GM12878 (cell line): ENCODE results near the gene RAP1GAP2. TPM values are rescaled to one million over a fixed set of nuclear protein-coding genes. Genes with fewer than 3 reads are reported as not detected.

Experiments used
- ATAC-seq: fragments of 200-7000 bp; cut with Tn5 transposase; 3 replicates; pipeline ENCODE4 v1.9.1; 2020; ENCODE audit warnings: mild to moderate bottlenecking, moderate library complexity
- BruUV-seq: library from RNA; stranded (reverse); fragments of 400-500 nt; replicated peaks from 2 replicates; lab custom pipeline; 2021; lab: Mats Ljungman, UMichigan
- CTCF ChIA-PET: fragments of 300-600 bp; sonication (Branson Sonifier 250); formaldehyde crosslinking; extraction: SDS; loops from one replicate; lab custom pipeline; 2021; ENCODE audit warnings: inconsistent platforms; lab: Yijun Ruan, JAX
- POLR2A ChIA-PET: fragments of 350-600 bp; formaldehyde crosslinking; extraction: SDS; loops from one replicate; lab custom pipeline; 2021; ENCODE audit warnings: inconsistent platforms; lab: Charles Lee
- RAD21 ChIA-PET: fragments of 300-600 bp; sonication (Branson Sonifier 250); formaldehyde crosslinking; loops from one replicate; lab custom pipeline; 2023; ENCODE audit warnings: antibody characterized with exemption; ENCODE audit not compliant: unreplicated experiment; lab: Charles Lee
- SMC1A ChIA-PET: fragments of 300-600 bp; sonication (Branson Sonifier 250); formaldehyde crosslinking; loops from one replicate; lab custom pipeline; 2023; ENCODE audit not compliant: unreplicated experiment, uncharacterized antibody; lab: Charles Lee
- DNase-seq: peaks from one replicate; pipeline ENCODE4 v3.0.0-alpha.2; 2011; ENCODE audit warnings: low read depth, low spot score
- FAIRE-seq: peaks from 3 replicates; lab custom pipeline; 2011; peaks lifted over from hg19 to GRCh38; lab: Jason Lieb, UNC
- H2AFZ ChIP-seq: 2 replicates; pipeline ENCODE4 v1.6.0; 2011; ENCODE audit warnings: low read depth, low read length, control low read depth; ENCODE audit not compliant: control insufficient read depth
- H3K27ac ChIP-seq: 2 replicates; pipeline ENCODE4 v1.5.1; 2011; ENCODE audit warnings: control low read depth; ENCODE audit not compliant: control insufficient read depth, insufficient read depth
- H3K27me3 ChIP-seq, 2 experiments: replicated peaks in 1 of 2; 2 replicates each; pipeline versions ENCODE4 v1.6.0 to v1.6.1; 2011; ENCODE audit warnings: low read length in 1 of 2; ENCODE audit not compliant: control insufficient read depth in 2 of 2, insufficient read depth in 2 of 2
- H3K36me3 ChIP-seq, 2 experiments: 2 replicates each; pipeline ENCODE4 v1.5.1; 2011; ENCODE audit warnings: low read length in 1 of 2; ENCODE audit not compliant: control insufficient read depth in 2 of 2, insufficient read depth in 2 of 2
- H3K4me1 ChIP-seq: 2 replicates; pipeline ENCODE4 v1.6.1; 2011; ENCODE audit warnings: mild to moderate bottlenecking, low read length, moderate library complexity, mixed read lengths; ENCODE audit not compliant: control insufficient read depth, insufficient read depth
- H3K4me2 ChIP-seq: 2 replicates; pipeline ENCODE4 v1.6.0; 2011; ENCODE audit warnings: control low read depth; ENCODE audit not compliant: control insufficient read depth, insufficient read depth
- H3K4me3 ChIP-seq: fragments of 200-600 bp; sonication (generic); 2 replicates; pipeline ENCODE4 v1.5.1; 2016
- H3K79me2 ChIP-seq: 2 replicates; pipeline ENCODE4 v1.6.0; 2011; ENCODE audit warnings: low read length; ENCODE audit not compliant: control insufficient read depth, insufficient read depth
- H3K9ac ChIP-seq: 2 replicates; pipeline ENCODE4 v1.8.0; 2011; ENCODE audit warnings: low read length, control low read depth, mixed read lengths; ENCODE audit not compliant: control insufficient read depth, insufficient read depth
- H3K9me3 ChIP-seq: replicated peaks from 3 replicates; pipeline ENCODE4 v1.5.1; 2011; ENCODE audit warnings: mild to moderate bottlenecking, low read length; ENCODE audit not compliant: control insufficient read depth, insufficient read depth
- H4K20me1 ChIP-seq: 2 replicates; pipeline ENCODE4 v1.6.0; 2011; ENCODE audit not compliant: control insufficient read depth, insufficient read depth
- BRCA1 ChIP-seq: IDR thresholded peaks from 2 replicates; pipeline ENCODE4 v1.6.1; 2011; ENCODE audit warnings: low read depth, low read length, improper control_type of control experiment
- HCFC1 ChIP-seq: fragments of 150-350 bp; IDR thresholded peaks from 2 replicates; pipeline ENCODE4 v1.6.1; 2014; ENCODE audit warnings: low read length
- MAX ChIP-seq: IDR thresholded peaks from 2 replicates; pipeline ENCODE4 v1.6.1; 2012; ENCODE audit warnings: low read depth, low read length, improper control_type of control experiment
- NFXL1 ChIP-seq: fragments of 450-650 bp; IDR thresholded peaks from 2 replicates; pipeline ENCODE4 v1.6.1; 2017; ENCODE audit warnings: antibody characterized with exemption, mild to moderate bottlenecking, borderline replicate concordance
- TAF1 ChIP-seq: IDR thresholded peaks from 2 replicates; pipeline ENCODE4 v1.6.1; 2011; ENCODE audit warnings: mild to moderate bottlenecking, low read depth, low read length, borderline replicate concordance
- USF2 ChIP-seq: IDR thresholded peaks from 2 replicates; pipeline ENCODE4 v1.6.1; 2011; ENCODE audit warnings: low read depth, low read length, improper control_type of control experiment, borderline replicate concordance
- WGBS: methylation state at CpG from one replicate; pipeline ENCODE4 v1.1.6; 2016; ENCODE audit warnings: low lambda C conversion rate; ENCODE audit not compliant: insufficient replicate concordance, insufficient coverage; ENCODE audit errors: missing lambda C conversion rate; 5-methylcytosine and 5-hydroxymethylcytosine counted together
- in situ Hi-C: fragments of 300-500 bp; cut with MboI; formaldehyde crosslinking; loops from 9 replicates; pipeline ENCODE4 v1.14.3; 2018; ENCODE audit warnings: mixed read lengths
- intact Hi-C: fragments of 100-400 bp; cut with micrococcal nuclease; formaldehyde crosslinking; loops from one replicate; pipeline ENCODE4 v1.14.2; 2022; ENCODE audit not compliant: unreplicated experiment
- polyA plus RNA-seq, 11 experiments: library from polyadenylated mRNA; depleted of rRNA in 4 of 11; unstranded in 6 of 11; stranded (reverse) in 5 of 11; fragments of >200 nt; fragmentation: Nextera tagmentation in 4 of 11; fragmentation: Illumina TruSeq in 1 of 11; extraction: Ambion mirVana in 4 of 11; extraction: Trizol in 1 of 11; gene quantifications; 1 replicate in 1 of 11; 2 replicates in 10 of 11; pipeline versions ENCODE4 v1.2.1 to v1.2.3, GENCODE V29; 2011 to 2016; ENCODE audit warnings: inconsistent platforms in 2 of 11, missing spikeins in 2 of 11, low read depth in 1 of 11
- total RNA-seq, 4 experiments: library from RNA; depleted of rRNA in 3 of 4; stranded (reverse); fragments of >200 nt in 3 of 4; fragmentation: Illumina TruSeq in 1 of 4; extraction: Trizol in 1 of 4; gene quantifications; 2 replicates each; pipeline versions ENCODE4 v1.2.1 to v1.2.3, GENCODE V29; 2013 to 2021
- TF ChIP-seq, protein P1 (sequence below), 3 experiments: IDR thresholded peaks in 2 of 3; conservative IDR thresholded peaks in 1 of 3; 2 replicates each; pipeline ENCODE4 v1.5.1; 2011; ENCODE audit warnings: low read depth in 3 of 3, low read length in 3 of 3, mild to moderate bottlenecking in 3 of 3, control low read depth in 2 of 3, moderate library complexity in 2 of 3, inconsistent platforms in 1 of 3, mixed read lengths in 1 of 3; ENCODE audit not compliant: control insufficient read depth in 2 of 3, insufficient read depth in 1 of 3; ENCODE audit errors: extremely low read depth in 1 of 3

The RAP1GAP2 gene
- total and polyA plus RNA-seq, 10 of the 15 experiments (the other 5 are each of a cell fraction or from before 2014, with no cell fraction given), result 0.03 to 0.95 (median 0.49) TPM; not detected in 2

- Histone ChIP-seq H4K20me1 (no peaks in the 10 kb centered on the region), H3K9ac (no peak overlapping the region), H3K79me2 (no peaks in the 10 kb centered on the region), H3K4me1 (no peaks in the 10 kb centered on the region), H3K4me3 (no peak overlapping the region), H3K27me3 (no peaks in the 10 kb centered on the region), H3K4me2 (no peak overlapping the region), H3K36me3 (no peaks in the 10 kb centered on the region), H2AFZ (no peak overlapping the region), H3K9me3 (no peaks in the 10 kb centered on the region), H3K27ac (no peak overlapping the region)
- WGBS, result 85% methylated on average over 1 of the region's 1 CpG
- SMC1A ChIA-PET, result no interaction called here
- FAIRE-seq (no peak), ATAC-seq (no peak), DNase-seq (no peak)
- POLR2A ChIA-PET, result no interaction called here
- intact Hi-C loops, result no loop called here
- CTCF ChIA-PET, result no interaction called here
- in situ Hi-C loops, result no loop called here
- BruUV-seq, result no TSS peak
- RAD21 ChIA-PET, result no interaction called here
- TF ChIP-seq BRCA1 (no peak), TAF1 (no peak), MAX (no peak), HCFC1 (no peak), USF2 (no peak), NFXL1 (no peak)
- TF ChIP-seq, protein P1, sequence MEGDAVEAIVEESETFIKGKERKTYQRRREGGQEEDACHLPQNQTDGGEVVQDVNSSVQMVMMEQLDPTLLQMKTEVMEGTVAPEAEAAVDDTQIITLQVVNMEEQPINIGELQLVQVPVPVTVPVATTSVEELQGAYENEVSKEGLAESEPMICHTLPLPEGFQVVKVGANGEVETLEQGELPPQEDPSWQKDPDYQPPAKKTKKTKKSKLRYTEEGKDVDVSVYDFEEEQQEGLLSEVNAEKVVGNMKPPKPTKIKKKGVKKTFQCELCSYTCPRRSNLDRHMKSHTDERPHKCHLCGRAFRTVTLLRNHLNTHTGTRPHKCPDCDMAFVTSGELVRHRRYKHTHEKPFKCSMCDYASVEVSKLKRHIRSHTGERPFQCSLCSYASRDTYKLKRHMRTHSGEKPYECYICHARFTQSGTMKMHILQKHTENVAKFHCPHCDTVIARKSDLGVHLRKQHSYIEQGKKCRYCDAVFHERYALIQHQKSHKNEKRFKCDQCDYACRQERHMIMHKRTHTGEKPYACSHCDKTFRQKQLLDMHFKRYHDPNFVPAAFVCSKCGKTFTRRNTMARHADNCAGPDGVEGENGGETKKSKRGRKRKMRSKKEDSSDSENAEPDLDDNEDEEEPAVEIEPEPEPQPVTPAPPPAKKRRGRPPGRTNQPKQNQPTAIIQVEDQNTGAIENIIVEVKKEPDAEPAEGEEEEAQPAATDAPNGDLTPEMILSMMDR (IDR thresholded peaks at IDR 0.05 in 2 of 3, conservative IDR thresholded peaks at IDR 0.05 in 1 of 3; ENCODE audit: control insufficient read depth in 2 of 3, extremely low read depth in 1 of 3, insufficient read depth in 1 of 3, low read depth in 3 of 3, low read length in 3 of 3), result no peak
These were observed 178.1 kb downstream of the RAP1GAP2 start for GRCh38 chr17:2974347-2974746.
